Suppressor macrophage treated with lipopolysaccharide for 4 hours (primary cell): ENCODE measurements around the gene LIPC.

Source experiments
- DNase-seq: peaks from one replicate; pipeline ENCODE4 v3.0.0-alpha.2; 2020

The LIPC gene

GRCh38 chr15:58521293-58521991 lies 89.7 kb downstream of the LIPC start:
- DNase-seq = peak; percentile 96

- DNase-seq = no peak
These were observed 90.6 kb downstream of the LIPC start for GRCh38 chr15:58522391-58522790.

- no peak for DNase-seq
These were observed 91.1 kb downstream of the LIPC start for GRCh38 chr15:58522865-58523264.

GRCh38 chr15:58523634-58524033 lies 91.8 kb downstream of the LIPC start:
- DNase-seq = no peak

- peak; percentile 71 for DNase-seq
These were observed 92.5 kb downstream of the LIPC start for GRCh38 chr15:58524247-58524646.

GRCh38 chr15:58525991-58526421 lies 94.2 kb downstream of the LIPC start:
- peak; percentile 57 for DNase-seq

- peak; percentile 95 for DNase-seq
These were observed 94.9 kb downstream of the LIPC start for GRCh38 chr15:58526647-58527192.

- no peak for DNase-seq
These were observed 95.9 kb downstream of the LIPC start for GRCh38 chr15:58527573-58528187.

- DNase-seq = no peak
These were observed 96.5 kb downstream of the LIPC start for GRCh38 chr15:58528188-58528870.

- no peak for DNase-seq
These were observed 97.2 kb downstream of the LIPC start for GRCh38 chr15:58529041-58529440.

GRCh38 chr15:58530056-58530590 lies 98.3 kb downstream of the LIPC start:
- no peak for DNase-seq

GRCh38 chr15:58532126-58532525 lies 100.3 kb downstream of the LIPC start:
- DNase-seq = no peak

- DNase-seq = no peak
These were observed 102.8 kb downstream of the LIPC start for GRCh38 chr15:58534556-58534955.

GRCh38 chr15:58535337-58535736 lies 103.5 kb downstream of the LIPC start:
- DNase-seq = no peak

- no peak for DNase-seq
These were observed 104.1 kb downstream of the LIPC start for GRCh38 chr15:58535894-58536293.

GRCh38 chr15:58536414-58536813 lies 104.6 kb downstream of the LIPC start:
- DNase-seq = no peak

- DNase-seq = no peak
These were observed 105.2 kb downstream of the LIPC start for GRCh38 chr15:58537033-58537432.

- DNase-seq = no peak
These were observed 106.5 kb downstream of the LIPC start for GRCh38 chr15:58538225-58538727.

- no peak for DNase-seq
These were observed 107.1 kb downstream of the LIPC start for GRCh38 chr15:58538901-58539300.

GRCh38 chr15:58539548-58539947 lies 107.8 kb downstream of the LIPC start:
- DNase-seq = no peak

GRCh38 chr15:58541410-58542087 lies 109.8 kb downstream of the LIPC start:
- no peak for DNase-seq

GRCh38 chr15:58543664-58544335 lies 112.0 kb downstream of the LIPC start:
- peak; percentile 28 for DNase-seq
